Stimulated activated CD4-positive, alpha-beta T cell treated with anti-CD3 and anti-CD28 coated beads, Interleukin-2, amount 100 ng/mL, for 48 hours (primary cell): ENCODE measurements around the gene AP3B1.

ENCODE experiments used
- DNase-seq, 2 donors: peaks; one replicate each; pipeline ENCODE4 v3.0.0-alpha.2; 2020

The AP3B1 gene

DNA sequence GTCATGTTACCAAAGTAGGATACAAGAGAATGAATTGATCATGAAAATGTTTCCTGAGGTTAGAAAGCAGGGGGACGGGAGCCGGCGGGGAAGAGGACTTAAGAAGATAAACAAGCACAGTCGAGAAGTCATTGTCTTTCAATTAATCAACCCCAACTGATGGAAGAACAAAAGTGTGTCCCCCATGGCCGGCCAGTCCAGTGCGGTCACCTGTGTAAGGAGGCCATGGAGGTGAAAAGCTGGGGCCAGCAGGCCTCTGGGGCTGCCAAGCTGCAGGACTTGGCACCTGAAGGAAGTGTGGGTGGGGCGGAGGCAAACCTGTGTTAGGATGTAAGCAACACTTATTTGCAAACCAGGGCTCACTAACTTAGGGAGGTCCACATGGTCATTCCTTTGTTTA is 295.1 kb downstream of the AP3B1 start:
- no peak for DNase-seq

DNA sequence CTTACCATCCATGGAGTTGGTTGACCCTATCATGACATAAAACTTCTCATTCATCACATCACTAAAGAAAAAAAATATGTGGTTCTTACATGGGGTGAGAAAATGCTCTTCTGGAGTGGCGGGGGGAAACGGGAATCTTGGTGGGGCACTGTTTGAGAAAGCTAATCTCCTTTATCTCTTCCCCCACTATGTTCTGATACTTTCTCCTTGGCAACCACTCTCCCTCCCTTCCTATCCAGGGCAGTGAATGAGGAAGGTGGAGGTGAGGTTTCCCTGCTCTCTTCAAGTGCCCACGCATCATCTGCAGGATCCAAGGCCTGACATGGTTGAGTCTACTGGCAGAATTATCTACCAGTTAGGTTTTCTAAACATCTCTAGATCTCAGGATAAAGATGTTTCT is 297.6 kb downstream of the AP3B1 start:
- DNase-seq = no peak

DNA sequence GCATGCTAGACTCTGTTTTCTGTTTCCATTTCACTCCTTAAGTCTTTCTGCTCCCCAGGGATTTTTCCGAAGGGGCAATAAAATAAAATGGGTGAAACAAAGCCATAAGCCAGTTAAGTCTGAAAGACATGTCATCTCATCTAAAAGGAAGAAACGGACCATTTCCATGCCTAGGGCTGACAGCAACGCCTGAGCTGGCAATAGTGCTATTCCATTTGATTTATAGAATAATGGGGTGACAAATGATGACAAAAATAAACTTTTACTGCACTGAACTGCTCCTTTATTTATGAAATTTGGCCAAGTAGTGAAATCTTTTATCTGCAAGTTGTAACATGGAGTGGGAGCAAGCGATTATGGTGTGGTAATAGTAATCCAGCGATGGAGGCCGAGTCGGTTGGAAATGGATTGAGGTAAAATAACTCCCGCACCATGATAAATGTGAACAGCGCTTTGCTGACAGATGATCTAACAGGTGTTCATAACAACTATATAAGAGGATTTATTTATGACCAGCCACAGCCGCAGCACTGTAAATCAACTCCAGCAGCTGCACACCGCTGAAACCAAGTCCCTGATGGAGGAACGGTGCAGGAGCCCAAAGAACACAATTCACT is 298.6 kb downstream of the AP3B1 start:
- DNase-seq = no peak

DNA sequence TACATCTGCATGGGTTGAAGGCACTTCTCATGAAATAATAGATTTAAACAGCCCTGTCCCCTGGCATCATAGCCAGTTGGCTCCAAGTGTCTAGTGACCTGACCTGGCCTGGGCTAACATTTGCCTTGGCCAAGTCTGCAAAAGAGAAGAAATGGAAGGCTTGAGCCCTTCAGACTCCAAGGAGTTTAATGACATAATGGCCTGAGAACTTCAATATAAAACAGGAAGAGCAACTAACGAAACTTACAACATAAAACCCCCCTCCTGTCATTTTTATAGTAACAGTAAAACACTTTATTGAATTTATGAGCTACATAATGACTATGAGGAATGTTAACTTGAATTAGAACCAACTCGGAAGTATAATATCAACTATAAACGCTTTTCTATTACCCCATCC is 299.6 kb downstream of the AP3B1 start:
- DNase-seq = no peak

DNA sequence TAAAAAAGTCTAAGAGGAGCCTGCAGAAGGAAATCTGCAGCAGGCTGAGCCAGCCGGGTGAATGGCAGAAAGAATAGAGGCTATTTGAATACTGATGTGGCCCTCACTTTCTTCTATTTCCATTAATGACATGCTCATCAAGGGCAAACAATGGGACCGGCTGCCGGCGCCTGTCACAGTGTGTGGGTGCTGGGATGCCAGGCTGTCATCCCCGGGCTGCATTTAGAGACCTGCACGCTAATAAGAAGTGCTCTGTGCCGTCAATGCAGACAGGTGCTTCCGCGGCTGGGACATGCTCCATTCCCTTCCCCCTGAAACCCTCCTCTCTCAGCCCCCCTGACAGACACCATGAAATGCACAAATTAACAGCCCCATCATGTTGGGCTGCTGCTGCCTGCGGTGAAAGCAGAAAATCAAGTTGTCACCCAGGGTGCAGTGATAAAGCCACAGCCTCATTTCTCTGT is 300.6 kb downstream of the AP3B1 start:
- DNase-seq = no peak

DNA sequence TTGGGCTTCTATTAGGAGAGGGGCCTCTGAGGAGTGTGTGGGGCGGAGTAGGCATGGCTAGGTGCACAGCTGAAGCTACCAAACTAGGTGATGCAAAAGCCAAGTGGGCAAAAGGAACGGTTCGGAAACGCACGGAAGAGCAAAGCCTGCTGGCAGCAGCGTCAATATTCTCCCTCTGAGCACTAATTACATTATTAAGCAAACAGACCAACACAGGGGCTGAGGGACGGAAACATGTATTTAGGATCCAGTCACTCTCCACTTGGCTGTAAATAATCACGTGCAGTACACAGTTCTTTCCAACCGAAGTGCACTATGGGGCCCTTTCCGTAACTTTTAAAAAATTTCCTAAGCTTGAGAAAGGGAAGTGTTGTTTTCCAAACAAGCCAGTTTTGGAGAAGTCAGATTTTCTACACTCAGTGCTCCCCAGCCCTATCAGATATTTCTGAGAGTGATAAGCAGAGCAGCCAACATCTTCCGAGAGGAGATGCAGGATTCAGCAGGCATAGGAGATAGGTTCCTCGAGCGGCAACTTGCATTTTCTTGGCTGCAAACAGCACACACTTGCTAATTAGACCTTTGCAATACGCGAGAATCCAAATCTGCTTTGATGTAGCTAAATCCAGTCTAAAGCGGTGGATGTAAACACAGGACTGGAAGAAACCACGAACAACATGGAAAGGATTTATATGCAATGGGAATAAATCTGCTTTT is 301.2 kb downstream of the AP3B1 start:
- DNase-seq = no peak

DNA sequence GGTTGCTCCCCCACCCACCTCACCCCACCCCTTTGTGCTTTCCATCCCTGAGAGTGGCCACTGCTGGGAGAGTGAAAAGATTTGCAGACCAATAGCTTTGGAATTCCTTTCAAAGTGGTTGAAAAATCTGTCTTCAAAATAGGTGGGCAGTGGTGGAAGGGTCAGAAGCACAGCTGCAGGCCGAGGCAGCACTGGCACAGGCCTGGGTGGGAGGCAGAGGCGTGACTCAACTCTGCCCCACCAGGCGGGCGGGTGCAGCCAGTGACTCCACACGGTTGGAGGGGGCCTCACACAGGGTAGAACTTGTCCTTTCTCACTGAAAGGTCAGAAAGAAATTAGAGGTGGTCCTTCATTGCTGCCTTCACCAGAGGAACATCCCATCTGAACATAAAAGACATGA is 303.4 kb downstream of the AP3B1 start:
- no peak for DNase-seq

DNA sequence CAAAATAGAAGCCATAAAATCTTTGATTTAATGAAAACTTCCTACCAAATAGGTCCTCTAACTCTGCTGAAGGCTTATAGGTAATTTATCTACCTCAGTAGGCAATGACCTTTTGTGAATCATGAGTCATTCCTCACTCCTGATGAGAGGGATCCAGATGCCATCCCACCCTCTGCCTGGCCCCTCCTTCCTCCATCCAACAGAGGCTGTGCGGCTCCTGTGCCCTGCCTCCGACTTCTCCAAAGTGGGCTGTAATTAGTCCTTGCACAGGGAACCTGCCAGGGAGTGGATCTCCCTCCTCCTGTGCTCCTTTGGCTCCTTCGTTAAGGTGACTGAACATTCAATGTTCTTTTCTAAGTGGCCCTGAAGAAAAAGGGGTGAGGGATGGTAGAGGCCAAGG is 304.5 kb downstream of the AP3B1 start:
- DNase-seq = no peak

DNA sequence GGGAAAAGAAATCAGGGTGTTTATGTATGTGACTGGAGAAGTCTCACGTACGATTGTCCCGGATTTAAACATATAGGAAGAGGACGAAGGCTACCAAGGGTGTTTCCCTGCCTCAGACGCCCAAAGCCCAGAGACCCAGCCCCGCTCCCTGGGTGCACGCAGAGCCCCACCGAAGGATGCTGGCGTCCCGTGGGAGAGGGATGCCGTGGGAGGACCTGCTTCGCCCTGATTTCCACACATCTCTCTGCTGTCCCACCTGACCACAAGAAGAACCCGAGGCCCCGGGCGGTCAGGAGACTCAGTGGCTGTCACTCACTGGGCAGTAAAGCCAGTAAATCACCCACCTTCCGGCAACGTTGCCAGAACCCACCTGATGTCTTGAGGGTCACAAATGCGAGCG is 306.5 kb downstream of the AP3B1 start:
- no peak for DNase-seq

DNA sequence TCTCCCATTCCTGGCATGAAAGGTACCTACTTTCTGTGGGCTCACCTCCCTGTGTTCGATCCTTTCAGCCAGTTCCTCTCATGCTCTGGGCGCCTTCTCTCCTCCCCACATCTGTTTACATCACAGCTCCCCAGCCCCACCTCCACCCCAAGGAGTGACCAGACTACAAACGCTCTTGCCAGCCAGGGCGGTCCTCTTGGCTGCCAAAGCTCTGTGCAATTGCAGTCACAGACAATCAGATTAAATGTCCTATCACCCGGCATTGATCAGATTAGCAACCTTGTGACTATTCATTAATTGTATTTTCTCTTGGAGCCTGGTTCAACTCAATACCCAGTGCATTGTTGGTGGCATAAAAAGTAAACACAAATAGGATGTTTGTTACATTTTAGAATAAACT is 307.2 kb downstream of the AP3B1 start:
- no peak for DNase-seq

DNA sequence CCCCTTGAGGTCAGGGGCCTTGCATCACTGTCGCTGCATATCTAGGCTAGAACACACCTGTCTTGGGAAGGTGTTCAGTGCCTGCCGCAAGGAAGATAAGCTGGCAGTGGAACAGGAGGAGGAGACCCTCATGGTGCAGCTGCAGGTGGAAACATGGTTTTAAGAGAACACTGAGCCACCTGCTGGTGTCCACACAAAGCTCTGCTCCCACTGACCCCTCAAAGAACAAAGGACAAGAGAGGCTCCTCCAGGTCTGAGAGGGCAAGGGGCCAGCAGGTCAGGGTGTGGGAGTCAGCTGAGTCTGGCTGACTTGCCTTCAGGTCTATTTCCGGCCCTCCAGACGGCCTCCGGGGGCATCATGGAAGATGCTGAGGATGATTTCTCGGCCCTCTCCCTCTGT is 308.2 kb downstream of the AP3B1 start:
- DNase-seq = no peak

DNA sequence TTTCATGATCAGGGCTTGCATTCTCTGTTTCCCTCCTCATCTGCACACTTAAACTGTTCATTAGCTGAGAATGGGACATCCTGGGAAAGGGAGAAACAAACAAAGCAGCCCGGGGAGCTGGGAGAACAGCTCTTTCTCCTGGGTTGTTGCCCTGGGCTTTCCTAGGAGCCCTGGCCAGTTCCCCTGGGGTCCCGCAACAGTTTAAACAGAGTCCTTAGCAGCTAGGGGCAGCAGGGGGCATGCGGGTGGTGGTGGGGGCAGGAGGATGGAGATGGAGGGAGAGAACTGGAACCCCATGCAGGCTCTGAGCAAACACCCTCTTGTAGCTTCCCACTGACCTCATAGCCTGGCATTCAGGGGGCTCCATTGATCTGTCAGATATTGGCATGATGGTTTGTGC is 309.3 kb downstream of the AP3B1 start:
- DNase-seq = no peak

DNA sequence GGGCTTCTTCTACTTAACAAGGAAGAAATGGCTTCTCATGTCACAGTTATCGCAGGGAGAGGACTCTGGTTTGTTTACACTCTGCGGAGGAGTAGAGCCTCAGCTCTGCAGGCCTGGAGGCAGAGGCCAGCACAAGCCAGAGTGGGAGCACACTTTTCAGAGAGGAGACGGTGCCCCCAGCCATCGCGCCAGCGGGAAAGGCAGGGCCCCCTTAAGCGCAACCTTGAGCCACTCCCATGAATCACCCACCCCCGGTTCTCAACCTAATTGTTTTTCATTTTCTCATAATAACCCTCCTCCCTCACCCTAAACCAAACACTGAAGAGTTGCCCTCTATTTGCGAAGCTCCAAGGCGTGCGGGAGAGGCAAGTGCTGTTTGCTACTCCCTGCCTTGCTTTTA is 309.9 kb downstream of the AP3B1 start:
- no peak for DNase-seq

DNA sequence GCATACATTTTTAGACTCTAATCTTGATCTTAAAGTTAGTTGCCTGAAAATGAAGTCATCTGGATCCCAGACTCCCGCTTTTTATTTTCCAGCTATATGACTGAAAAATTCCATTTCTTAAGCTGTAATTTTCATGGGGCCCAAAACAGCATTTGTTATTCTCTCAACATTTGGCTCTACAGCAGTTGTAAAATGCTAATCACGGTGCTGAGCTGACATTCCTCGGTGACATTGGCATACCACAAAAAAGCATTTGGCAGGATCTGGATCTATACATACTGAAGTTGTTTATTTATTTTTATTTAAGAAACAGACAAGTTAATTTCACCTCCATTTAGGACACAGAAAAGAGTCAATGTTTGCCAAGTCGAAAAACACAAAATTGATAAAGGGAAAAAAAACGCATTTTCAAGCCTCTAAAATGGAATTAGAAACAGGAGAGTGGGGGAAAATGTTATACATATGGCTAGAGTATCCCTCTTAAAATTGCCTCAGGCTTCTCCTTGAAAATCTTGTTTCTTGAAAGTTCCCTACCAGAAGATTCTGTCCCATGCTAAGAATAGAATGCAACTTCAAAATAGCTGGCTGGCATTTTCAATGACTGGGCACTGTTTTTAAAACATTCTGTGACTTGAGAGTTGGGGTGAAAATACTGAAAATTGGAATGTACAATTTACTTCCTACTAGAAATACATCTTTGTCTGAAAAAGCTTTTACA is 310.9 kb downstream of the AP3B1 start:
- DNase-seq = no peak

DNA sequence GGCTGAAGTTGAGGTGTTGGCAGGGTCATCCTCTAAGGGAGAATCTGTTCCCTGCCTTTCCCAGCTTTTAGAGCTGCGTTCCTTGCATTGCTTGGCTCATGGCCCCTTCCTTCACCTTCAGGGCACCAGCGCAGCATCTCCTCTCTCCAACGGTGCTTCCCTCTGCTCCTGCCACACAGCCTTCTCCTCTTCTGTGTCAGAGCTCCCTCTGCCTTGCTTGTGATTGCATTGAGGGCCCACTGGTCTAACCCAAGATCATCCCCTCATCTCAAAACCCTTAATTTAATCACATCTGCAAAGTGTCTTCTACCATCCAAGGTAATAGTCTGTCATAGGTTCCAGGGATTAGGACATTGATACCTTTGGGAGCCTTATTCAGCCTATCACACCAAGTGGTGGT is 312.7 kb downstream of the AP3B1 start:
- no peak for DNase-seq

DNA sequence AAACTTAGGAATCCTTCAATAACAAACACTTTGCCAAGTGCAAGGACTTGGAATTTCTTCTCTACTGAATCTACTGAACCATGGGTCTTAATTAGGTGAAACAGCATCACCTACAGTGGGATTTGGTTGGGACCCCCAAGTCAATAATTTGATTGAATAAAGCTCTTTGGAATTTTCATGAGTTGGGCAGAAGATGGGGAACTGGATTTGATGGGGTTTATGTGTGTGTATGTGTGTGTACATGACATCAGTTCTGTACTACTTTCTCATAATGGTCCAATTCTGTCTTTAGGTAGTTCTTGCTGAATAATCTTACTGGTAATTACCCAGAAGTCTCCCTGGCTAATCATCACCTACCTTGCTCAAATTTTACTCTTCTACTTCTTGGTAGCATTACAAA is 319.9 kb downstream of the AP3B1 start:
- no peak for DNase-seq

DNA sequence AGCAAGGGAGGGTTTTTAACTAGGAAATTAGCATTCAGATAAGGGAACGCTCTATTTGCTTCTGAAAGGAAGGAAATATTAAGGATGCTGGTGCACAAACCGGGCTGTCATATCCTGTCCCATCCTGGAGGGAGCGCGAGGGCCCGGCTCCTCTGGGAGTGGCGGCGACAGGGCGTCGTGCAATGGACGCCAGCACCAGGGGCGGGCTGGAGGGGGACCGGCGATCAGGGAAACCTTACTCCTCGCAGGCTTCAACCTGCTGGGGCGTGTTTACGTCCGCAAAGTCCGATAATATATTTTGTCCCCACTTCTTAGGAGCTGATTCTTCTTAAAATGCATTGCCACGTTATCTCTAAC is 321.3 kb downstream of the AP3B1 start:
- no peak for DNase-seq

DNA sequence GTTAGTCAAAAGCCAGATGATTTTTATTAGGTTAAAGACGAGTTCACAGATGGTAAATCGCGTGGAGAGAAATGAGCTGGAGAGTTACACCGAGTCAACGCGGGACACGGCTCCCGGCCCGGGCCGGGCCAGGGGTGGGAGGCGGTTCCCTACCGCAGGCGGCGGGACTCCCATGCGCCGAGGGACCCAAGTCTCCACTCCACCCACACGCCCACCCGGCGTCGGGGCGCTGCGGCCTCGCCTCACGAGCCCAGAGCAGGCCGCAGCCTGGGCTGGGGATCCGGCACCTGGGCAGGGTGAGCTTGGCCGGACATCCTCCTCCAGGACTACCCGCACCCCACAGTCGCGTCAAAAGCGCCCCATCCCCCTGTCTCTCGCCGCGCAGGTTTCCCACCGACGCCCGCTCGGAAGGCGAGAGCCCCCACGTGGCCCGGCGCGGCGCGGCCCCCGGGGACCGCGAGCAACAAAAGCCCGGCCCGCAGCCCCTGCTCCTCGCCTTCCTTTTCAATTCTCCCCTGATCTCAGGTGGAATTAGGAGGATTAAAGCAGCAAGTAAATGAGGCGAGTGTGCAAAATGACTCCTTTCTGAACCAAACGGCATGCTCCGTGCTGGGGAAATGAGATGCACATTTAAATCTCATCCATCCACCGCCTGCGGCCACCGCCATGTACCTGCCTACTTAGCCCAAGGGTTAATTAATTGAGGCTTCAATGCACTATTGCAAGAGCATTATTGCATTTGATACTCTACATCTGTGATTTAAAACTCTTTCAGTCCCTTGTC is 321.8 kb downstream of the AP3B1 start:
- peak in 1 of 2 donors; percentile 26 for DNase-seq

DNA sequence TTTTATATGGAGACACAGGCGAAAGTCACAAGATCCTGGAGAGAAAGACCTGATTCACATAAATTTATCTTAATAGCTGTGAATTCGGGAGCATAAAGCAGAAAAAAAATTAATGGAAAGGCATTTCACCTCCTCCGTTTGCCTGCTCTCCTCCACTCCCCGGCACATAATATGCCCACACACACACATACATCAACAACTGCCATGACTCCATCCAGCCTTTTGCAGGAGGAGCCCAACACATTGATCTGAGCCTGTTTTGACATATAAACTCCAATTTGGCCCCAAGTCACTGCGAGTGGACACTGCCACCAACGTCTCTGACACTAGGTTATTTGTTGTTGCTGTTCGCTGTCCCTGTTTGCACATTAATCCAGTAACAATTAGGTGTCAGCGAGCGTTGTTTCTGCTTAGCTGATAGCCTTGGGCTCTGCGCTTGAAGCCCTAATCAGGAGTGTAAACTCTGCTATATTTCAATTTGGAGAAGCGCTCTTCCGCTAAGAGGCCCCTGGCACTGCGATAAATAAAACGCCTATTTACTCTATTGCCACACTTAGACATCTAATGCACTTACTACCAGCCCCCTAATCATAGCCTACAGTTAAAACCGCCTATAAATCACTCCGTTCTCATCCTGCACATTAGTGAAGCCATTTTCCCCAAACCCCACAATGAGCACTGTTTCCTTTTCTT is 322.6 kb downstream of the AP3B1 start:
- DNase-seq = no peak

DNA sequence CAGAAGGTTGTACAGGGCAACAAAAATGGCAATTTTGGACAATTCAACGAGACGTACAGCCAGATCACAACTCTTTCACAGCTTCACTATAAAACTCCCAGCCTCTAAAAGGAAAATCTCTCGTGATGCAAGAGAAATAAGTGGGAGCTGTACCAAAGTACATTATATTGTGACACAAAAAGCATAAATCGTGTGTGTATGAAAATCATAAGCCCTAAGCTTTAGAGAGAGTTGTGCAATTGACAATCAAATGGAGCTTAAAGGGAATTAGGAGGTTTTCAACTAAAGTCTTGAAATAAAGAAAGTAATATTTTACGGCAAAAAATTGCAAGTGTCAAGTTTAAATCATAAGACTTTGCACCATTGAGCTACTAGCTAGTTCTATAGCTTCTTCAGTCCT is 323.6 kb downstream of the AP3B1 start:
- DNase-seq = no peak

DNA sequence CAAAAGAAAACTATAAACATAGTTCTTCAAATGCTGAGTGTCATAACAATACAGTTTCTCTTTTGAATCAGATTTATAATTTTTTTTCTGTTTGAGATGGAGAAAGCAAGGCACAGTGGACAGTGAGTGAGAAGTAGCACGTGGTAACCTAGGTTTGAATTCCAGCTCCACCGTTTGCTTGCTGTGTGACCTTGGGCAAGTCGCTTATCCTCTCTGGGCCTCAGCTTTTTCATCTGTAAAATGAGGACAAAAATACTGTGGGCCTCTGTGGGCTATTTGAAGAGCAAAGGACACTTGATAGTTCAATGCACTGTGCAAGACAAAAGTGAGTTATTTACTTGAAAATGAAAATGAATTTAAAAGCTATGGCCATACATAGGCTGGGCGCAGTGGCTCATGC is 330.7 kb downstream of the AP3B1 start:
- DNase-seq = no peak

DNA sequence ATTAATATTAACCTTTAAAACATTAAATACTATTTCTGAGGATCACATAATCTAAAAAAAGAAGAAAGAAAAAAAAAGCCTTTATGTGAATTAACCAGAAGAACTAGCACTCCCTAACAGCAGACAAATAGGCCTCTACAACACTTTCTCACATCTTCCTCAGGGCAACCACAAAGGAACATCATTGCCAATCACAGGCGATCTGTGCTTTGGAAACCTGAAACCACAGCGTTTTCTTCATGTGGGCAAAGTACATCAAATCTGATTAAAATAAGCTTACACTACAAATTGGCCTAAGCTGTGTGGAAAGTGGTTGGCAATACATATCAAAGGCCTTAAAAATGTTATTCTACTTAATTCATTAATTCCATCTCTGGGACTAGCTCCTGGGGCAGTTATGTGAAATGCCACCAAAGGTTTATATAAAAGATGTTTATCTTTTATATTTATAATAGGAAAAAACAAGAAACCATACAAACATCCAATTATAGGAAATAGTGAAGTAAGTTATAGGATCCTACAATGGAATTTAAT is 333.6 kb downstream of the AP3B1 start:
- no peak for DNase-seq

DNA sequence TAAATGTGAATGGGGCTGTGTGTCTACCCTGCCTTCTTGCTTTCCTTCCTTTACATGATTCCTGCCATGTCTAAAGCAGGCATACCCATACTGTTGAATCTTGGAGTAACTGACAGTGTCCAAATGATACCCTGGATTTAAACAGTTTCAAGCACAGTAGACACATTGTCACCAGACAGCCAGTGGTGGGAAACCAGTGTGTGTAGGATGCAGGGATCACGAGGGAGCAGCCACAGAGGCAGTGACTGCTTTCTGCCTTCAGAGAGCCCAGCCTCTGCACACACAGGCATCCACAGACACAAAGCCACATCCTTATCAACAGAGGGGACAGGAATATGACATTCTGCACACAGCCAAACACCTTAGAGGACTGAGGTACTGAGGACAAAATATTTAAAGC is 334.2 kb downstream of the AP3B1 start:
- DNase-seq = no peak
